Neural cell (in vitro differentiated cells): ENCODE data around the gene ATP6V1F.

Source experiments
- CTCF ChIP-seq: fragments of 450-650 bp; IDR thresholded peaks from 2 replicates; pipeline ENCODE4 v1.5.1; 2014; ENCODE audit warnings: antibody characterized with exemption, mild to moderate bottlenecking, moderate library complexity; ENCODE audit not compliant: poor library complexity, severe bottlenecking
- EP300 ChIP-seq: fragments of 450-650 bp; conservative IDR thresholded peaks from 2 replicates; pipeline ENCODE4 v1.6.1; 2014; ENCODE audit warnings: antibody characterized with exemption, mild to moderate bottlenecking, moderate library complexity; ENCODE audit not compliant: poor library complexity, severe bottlenecking
- EZH2 ChIP-seq: fragments of 200-600, 300-800 bp; shearing (Covaris generic), sonication (generic); IDR thresholded peaks from 2 replicates; pipeline ENCODE4 v1.6.1; 2014; ENCODE audit warnings: antibody characterized with exemption, low read length, borderline replicate concordance, mild to moderate bottlenecking; ENCODE audit not compliant: insufficient read depth, poor library complexity, severe bottlenecking
- MXI1 ChIP-seq: fragments of 450-650 bp; conservative IDR thresholded peaks from 2 replicates; pipeline ENCODE4 v1.6.1; 2014; ENCODE audit warnings: antibody characterized with exemption, mild to moderate bottlenecking; ENCODE audit not compliant: poor library complexity, severe bottlenecking
- POLR2AphosphoS5 ChIP-seq: IDR thresholded peaks from 2 replicates; pipeline ENCODE4 v1.6.1; 2012
- RAD21 ChIP-seq: fragments of 450-650 bp; conservative IDR thresholded peaks from 2 replicates; pipeline ENCODE4 v1.6.1; 2014; ENCODE audit warnings: antibody characterized with exemption, mild to moderate bottlenecking, moderate library complexity
- REST ChIP-seq: IDR thresholded peaks from 2 replicates; pipeline ENCODE4 v1.6.1; 2012; ENCODE audit warnings: borderline replicate concordance
- SMC3 ChIP-seq: fragments of 450-650 bp; conservative IDR thresholded peaks from 2 replicates; pipeline ENCODE4 v1.6.1; 2014; ENCODE audit warnings: antibody characterized with exemption, mild to moderate bottlenecking, moderate library complexity; ENCODE audit not compliant: poor library complexity
- TAF1 ChIP-seq: IDR thresholded peaks from 2 replicates; pipeline ENCODE4 v1.6.1; 2012; ENCODE audit warnings: low read depth

- TF ChIP-seq CTCF (no peak), EP300 (no peak), RAD21 (no peak), REST (no peak), TAF1 (no peak), POLR2AphosphoS5 (no peak), EZH2 (no peak), SMC3 (no peak), MXI1 (no peak)
Observed at GRCh38 chr7:128889121-128889520, 26.5 kb downstream of the ATP6V1F start.
